ENCODE results near the gene GPC2.

The GPC2 gene

DNA sequence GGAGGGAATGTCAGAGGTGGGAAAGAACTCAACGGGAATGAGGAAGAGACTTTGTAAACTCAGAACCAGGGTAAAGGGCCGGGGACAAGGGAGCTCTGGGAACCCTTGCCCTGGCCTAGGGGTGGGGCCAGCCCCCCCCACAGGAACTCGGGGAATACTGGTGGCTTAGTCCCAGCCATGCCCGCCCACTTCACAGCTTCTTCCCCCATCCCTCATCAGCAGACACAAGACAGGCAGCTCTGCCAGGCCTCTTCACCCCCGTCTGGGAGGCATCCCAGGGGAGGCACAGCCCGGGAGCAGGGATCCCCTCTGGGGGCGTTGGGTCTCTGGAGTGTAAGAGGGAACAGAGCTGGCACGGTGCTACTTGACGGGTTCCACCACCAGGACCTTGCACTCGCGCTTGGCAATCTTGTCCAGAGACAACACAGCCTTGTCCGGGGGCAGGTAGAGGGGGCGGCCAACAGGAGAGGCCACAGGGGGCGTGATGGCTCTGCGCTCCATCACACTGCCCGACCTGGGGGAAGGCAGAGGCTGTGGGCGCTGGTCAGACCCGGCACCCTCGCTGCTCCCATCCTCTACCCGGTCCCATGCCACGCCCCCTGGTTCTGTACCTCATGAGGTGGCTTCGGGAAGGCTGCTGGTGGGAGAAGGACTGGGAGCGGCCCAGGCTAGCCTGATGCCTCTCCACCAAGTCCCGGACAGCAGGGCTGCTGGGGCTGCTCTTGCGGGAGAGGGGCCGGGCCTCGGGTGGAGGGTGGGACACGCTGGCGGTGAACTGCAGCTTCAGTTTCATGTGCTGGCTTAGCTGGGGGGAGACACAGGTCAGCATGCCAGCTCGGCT, 22.3 kb downstream of the GPC2 start:
- Histone ChIP-seq H3K4me2 (ENCODE audit: low read length) (no peak overlapping the region), H2AFZ (no peak overlapping the region), H3K27ac (no peak overlapping the region), H3K27me3 (ENCODE audit: control insufficient read depth, insufficient read depth, low read length) (no peaks in the 10 kb centered on the region), H3K79me2 (no peaks in the 10 kb centered on the region), H3K4me1 (peaks cover 7% of the 10 kb centered on the region), H3K9ac (no peak overlapping the region), H3K36me3 (ENCODE audit: control insufficient read depth, insufficient read depth, low read length) (no peaks in the 10 kb centered on the region), H3K4me3 (ENCODE audit: low read depth, low read length) (no peak overlapping the region), H3K9me3 (ENCODE audit: control insufficient read depth, low read length) (no peaks in the 10 kb centered on the region)
- TF ChIP-seq, protein P1, sequence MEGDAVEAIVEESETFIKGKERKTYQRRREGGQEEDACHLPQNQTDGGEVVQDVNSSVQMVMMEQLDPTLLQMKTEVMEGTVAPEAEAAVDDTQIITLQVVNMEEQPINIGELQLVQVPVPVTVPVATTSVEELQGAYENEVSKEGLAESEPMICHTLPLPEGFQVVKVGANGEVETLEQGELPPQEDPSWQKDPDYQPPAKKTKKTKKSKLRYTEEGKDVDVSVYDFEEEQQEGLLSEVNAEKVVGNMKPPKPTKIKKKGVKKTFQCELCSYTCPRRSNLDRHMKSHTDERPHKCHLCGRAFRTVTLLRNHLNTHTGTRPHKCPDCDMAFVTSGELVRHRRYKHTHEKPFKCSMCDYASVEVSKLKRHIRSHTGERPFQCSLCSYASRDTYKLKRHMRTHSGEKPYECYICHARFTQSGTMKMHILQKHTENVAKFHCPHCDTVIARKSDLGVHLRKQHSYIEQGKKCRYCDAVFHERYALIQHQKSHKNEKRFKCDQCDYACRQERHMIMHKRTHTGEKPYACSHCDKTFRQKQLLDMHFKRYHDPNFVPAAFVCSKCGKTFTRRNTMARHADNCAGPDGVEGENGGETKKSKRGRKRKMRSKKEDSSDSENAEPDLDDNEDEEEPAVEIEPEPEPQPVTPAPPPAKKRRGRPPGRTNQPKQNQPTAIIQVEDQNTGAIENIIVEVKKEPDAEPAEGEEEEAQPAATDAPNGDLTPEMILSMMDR (IDR thresholded peaks at IDR 0.05): no peak

DNA sequence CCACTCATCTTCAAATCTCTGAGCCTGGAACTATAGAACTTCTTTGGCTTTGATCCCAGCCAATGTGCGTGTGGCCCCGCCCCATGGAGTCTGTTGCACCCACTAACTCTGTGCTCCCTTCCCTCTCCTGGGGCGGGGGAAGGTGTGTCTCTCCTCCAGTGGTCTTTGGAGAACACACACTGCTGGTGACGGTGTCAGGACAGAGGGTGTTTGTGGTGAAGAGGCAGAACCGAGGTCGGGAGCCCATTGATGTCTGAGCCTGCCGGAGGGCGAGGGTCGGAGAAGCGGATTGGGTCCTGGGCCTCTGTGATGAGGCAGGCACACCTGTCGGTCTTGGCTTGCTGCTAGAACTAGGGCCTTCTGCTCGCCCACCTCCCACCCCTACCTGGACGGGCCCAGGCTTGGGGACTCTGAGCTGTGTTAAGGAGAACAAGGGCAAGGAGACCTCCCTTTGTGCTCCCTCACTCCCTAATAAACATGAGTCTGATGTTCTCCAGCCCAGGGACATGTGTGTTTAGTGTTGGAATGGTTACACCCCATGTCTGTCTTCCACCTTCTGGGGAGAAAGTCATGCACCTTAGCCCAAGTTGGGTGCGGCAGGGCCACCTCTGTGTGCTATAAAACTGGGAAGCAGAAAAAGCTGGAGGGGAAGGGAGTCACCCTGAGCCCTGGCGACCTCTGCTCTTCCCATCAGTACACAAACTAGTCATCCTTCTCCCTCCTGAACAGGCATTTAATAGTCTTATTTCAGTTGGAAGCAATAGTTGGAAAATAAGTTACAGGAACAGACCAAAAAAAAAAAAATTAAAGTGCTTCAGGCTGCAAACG, 23.3 kb downstream of the GPC2 start:
- Histone ChIP-seq H3K9ac (no peak overlapping the region), H2AFZ (no peak overlapping the region), H3K9me3 (ENCODE audit: control insufficient read depth, low read length) (no peaks in the 10 kb centered on the region), H3K4me3 (ENCODE audit: low read depth, low read length) (no peak overlapping the region), H3K4me2 (ENCODE audit: low read length) (no peak overlapping the region), H3K27ac (no peak overlapping the region), H3K4me1 (peaks cover 7% of the 10 kb centered on the region), H3K36me3 (ENCODE audit: control insufficient read depth, insufficient read depth, low read length) (no peaks in the 10 kb centered on the region), H3K79me2 (peaks cover 5% of the 10 kb centered on the region), H3K27me3 (ENCODE audit: control insufficient read depth, insufficient read depth, low read length) (no peaks in the 10 kb centered on the region)
- TF ChIP-seq, protein P1 (IDR thresholded peaks at IDR 0.05): no peak

DNA sequence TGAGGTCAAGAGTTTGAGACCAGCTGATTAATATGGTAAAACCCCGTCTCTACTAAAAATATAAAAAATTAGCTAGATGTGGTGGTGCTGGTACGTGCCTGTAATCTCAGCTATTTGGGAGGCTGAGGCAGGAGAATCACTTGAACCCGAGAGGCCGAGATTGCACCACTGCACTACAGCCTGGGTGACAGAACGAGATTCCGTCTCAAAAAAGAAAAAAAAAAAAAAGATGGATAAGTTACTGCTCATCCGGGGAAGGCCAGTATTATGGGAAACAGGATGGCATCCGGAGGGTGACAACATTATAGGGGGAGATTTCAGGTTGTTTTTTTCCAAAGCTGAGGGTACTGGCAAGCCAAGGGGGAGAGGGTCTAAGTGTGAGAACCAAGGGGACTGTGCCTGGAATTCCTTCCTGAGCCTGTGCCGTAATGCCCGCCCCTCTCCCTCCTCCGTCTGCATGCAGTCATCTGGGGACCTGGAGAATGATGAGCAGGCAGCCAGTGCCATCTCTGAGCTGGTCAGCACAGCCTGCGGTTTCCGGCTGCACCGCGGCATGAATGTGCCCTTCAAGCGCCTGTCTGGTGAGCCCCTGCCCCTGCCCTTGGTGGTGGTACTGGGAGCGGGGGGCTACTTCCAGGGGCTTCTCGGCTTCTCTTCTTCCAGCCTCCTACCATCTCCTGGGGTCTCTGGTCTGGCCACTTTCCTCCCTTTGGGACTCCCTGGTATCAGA, 24.1 kb downstream of the GPC2 start:
- Histone ChIP-seq H3K4me2 (ENCODE audit: low read length) (no peak overlapping the region), H3K4me1 (peaks cover 8% of the 10 kb centered on the region), H2AFZ (no peak overlapping the region), H3K36me3 (ENCODE audit: control insufficient read depth, insufficient read depth, low read length) (no peaks in the 10 kb centered on the region), H3K9ac (no peak overlapping the region), H3K4me3 (ENCODE audit: low read depth, low read length) (no peak overlapping the region), H3K79me2 (peaks cover 6% of the 10 kb centered on the region), H3K27ac (no peak overlapping the region), H3K9me3 (ENCODE audit: control insufficient read depth, low read length) (no peaks in the 10 kb centered on the region), H3K27me3 (ENCODE audit: control insufficient read depth, insufficient read depth, low read length) (no peaks in the 10 kb centered on the region)
- TF ChIP-seq, protein P1 (IDR thresholded peaks at IDR 0.05): no peak

DNA sequence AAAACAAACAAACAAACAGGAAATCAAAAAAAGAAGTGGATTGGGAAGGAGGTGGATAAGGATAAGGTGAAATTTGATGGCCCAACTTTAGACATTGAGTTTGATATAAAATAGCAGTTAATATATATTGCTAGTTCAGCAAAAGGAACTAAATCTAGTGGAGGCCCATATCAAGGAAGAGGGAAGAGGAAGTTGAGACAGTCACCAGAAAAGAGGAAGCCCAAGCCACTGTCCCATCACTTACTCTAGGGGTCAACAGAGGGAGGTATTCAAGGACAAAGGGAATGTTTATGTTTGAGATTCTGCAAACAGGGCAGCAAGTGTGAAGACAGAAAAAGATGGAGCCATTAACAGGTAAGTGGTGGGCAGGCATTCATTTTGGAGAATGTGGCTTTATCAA, 24.8 kb downstream of the GPC2 start:
- TF ChIP-seq, protein P1 (IDR thresholded peaks at IDR 0.05): no peak
- no peaks in the 10 kb centered on the region for H3K36me3 ChIP-seq (ENCODE audit: control insufficient read depth, insufficient read depth, low read length)
- no peaks in the 10 kb centered on the region for H3K27me3 ChIP-seq (ENCODE audit: control insufficient read depth, insufficient read depth, low read length)
- H3K4me3 ChIP-seq (ENCODE audit: low read depth, low read length): no peak overlapping the region
- no peak overlapping the region for H3K4me2 ChIP-seq (ENCODE audit: low read length)
- H3K79me2 ChIP-seq: peaks cover 6% of the 10 kb centered on the region
- no peak overlapping the region for H3K9ac ChIP-seq
- H3K4me1 ChIP-seq: peaks cover 7% of the 10 kb centered on the region
- H2AFZ ChIP-seq: no peak overlapping the region
- H3K9me3 ChIP-seq (ENCODE audit: control insufficient read depth, low read length): no peaks in the 10 kb centered on the region
- H3K27ac ChIP-seq: no peak overlapping the region
